HL-60/S4 (cell line): ENCODE measurements around the gene SARM1.

Experiments used
- in situ Hi-C: fragments of 300-500 bp; cut with MboI; formaldehyde crosslinking; loops from 2 replicates; pipeline ENCODE4 v1.14.3; 2022; ENCODE audit warnings: low sequenced_read_pairs

SARM1 gene

GRCh38 chr17:28392491-28392890, 21.0 kb downstream of the SARM1 start:
- in situ Hi-C loops: no loop called here

- in situ Hi-C loops: no loop called here
Observed at GRCh38 chr17:28394337-28395116, 23.0 kb downstream of the SARM1 start.

GRCh38 chr17:28395426-28395825, 23.9 kb downstream of the SARM1 start:
- in situ Hi-C loops: no loop called here

GRCh38 chr17:28395968-28396367, 24.5 kb downstream of the SARM1 start:
- in situ Hi-C loops: no loop called here

- in situ Hi-C loops: no loop called here
Observed at GRCh38 chr17:28396635-28397239, 25.2 kb downstream of the SARM1 start.

- in situ Hi-C loops: no loop called here
Observed at GRCh38 chr17:28397275-28397674, 25.8 kb downstream of the SARM1 start.

- in situ Hi-C loops: no loop called here
Observed at GRCh38 chr17:28397687-28398279, 26.3 kb downstream of the SARM1 start.

GRCh38 chr17:28398280-28398981, 26.9 kb downstream of the SARM1 start:
- in situ Hi-C loops: no loop called here

- in situ Hi-C loops: loop anchor here (25.0 kb wide), 3 partner anchors 112 to 613 kb away; partner anchors contain the start of gene FOXN1
Observed at GRCh38 chr17:28399808-28400207, 28.3 kb downstream of the SARM1 start.

GRCh38 chr17:28402224-28402630, 30.7 kb downstream of the SARM1 start:
- in situ Hi-C loops: loop anchor here (25.0 kb wide), 3 partner anchors 110 to 615 kb away; partner anchors contain the start of gene FOXN1

GRCh38 chr17:28402844-28403243, 31.4 kb downstream of the SARM1 start:
- in situ Hi-C loops: loop anchor here (25.0 kb wide), 3 partner anchors 109 to 616 kb away; partner anchors contain the start of gene FOXN1

GRCh38 chr17:28404007-28404406, 32.5 kb downstream of the SARM1 start:
- in situ Hi-C loops: loop anchor here (25.0 kb wide), 3 partner anchors 108 to 617 kb away; partner anchors contain the start of gene FOXN1

GRCh38 chr17:28404461-28404811, 32.9 kb downstream of the SARM1 start:
- in situ Hi-C loops: loop anchor here (25.0 kb wide), 3 partner anchors 108 to 617 kb away; partner anchors contain the start of gene FOXN1

GRCh38 chr17:28404812-28405570, 33.5 kb downstream of the SARM1 start:
- in situ Hi-C loops: loop anchor here (25.0 kb wide), 3 partner anchors 107 to 618 kb away; partner anchors contain the start of gene FOXN1

GRCh38 chr17:28405632-28406472, 34.4 kb downstream of the SARM1 start, which contains the start of gene SLC46A1:
Gene SLC46A1 (minus strand): TSS chr17:28406212. CDS start chr17:28406114, 98 bp downstream.
- in situ Hi-C loops: loop anchor here (25.0 kb wide), 3 partner anchors 106 to 619 kb away; partner anchors contain the start of gene FOXN1

- in situ Hi-C loops: loop anchor here (25.0 kb wide), 3 partner anchors 106 to 619 kb away; partner anchors contain the start of gene FOXN1
Observed at GRCh38 chr17:28406473-28406814, 35.0 kb downstream of the SARM1 start.

- in situ Hi-C loops: loop anchor here (25.0 kb wide), 3 partner anchors 105 to 620 kb away; partner anchors contain the start of gene FOXN1
Observed at GRCh38 chr17:28407130-28407973, 35.9 kb downstream of the SARM1 start.

GRCh38 chr17:28407974-28408306, 36.4 kb downstream of the SARM1 start:
- in situ Hi-C loops: loop anchor here (25.0 kb wide), 3 partner anchors 104 to 621 kb away; partner anchors contain the start of gene FOXN1
